B cell (primary cell): ENCODE measurements around the gene CCNI. TPM values are rescaled to one million over a fixed set of nuclear protein-coding genes. Genes with fewer than 3 reads are reported as not detected.

Experiments
- ATAC-seq: fragments of 200-7000 bp; cut with Tn5 transposase; one replicate; pipeline ENCODE4 v1.10.0; 2021; ENCODE audit warnings: low read depth, mild to moderate bottlenecking, moderate number of reproducible peaks, moderate library complexity
- CTCF ChIA-PET: fragments of 350-600 bp; sonication (Branson Sonifier 250); formaldehyde crosslinking; loops from one replicate; lab custom pipeline; 2021; ENCODE audit warnings: antibody characterized with exemption, inconsistent platforms; lab: Charles Lee
- POLR2A ChIA-PET: fragments of 350-600 bp; sonication (Branson Sonifier 250); formaldehyde crosslinking; loops from one replicate; lab custom pipeline; 2021; ENCODE audit warnings: antibody characterized with exemption; lab: Charles Lee
- DNase-seq: peaks from one replicate; pipeline ENCODE4 v3.0.0; 2013
- H2AFZ ChIP-seq: 2 replicates; pipeline ENCODE4 v1.6.1; 2012; ENCODE audit warnings: mild to moderate bottlenecking, low read depth, low read length; ENCODE audit not compliant: insufficient read depth, poor library complexity, severe bottlenecking
- H3K27ac ChIP-seq, 2 donors: 1 replicate in 1 of 2; 2 replicates in 1 of 2; pipeline ENCODE4 v1.5.1; 2012 to 2013; ENCODE audit warnings: low read length in 2 of 2, mild to moderate bottlenecking in 2 of 2, moderate library complexity in 1 of 2
- H3K27me3 ChIP-seq, 4 experiments: fragments of 200-600 bp in 1 of 4; sonication (generic) in 1 of 4; replicated peaks in 1 of 4; 1 replicate in 2 of 4; 2 replicates in 2 of 4; pipeline versions ENCODE4 v1.6.1 to v1.7.0; 2013 to 2016; ENCODE audit warnings: low read length in 3 of 4, mild to moderate bottlenecking in 2 of 4, mixed read lengths in 1 of 4, moderate library complexity in 1 of 4; ENCODE audit not compliant: insufficient read depth in 4 of 4, control insufficient read depth in 3 of 4; ENCODE audit errors: control extremely low read depth in 1 of 4
- H3K36me3 ChIP-seq, 2 experiments: replicated peaks in 1 of 2; 1 replicate in 1 of 2; 2 replicates in 1 of 2; pipeline versions ENCODE4 v1.6.1 to v1.7.1; 2013; ENCODE audit warnings: low read length in 1 of 2; ENCODE audit not compliant: insufficient read depth in 2 of 2, control insufficient read depth in 1 of 2; ENCODE audit errors: control extremely low read depth in 1 of 2, extremely low read depth in 1 of 2
- H3K4me1 ChIP-seq, 2 donors: fragments of 200-600 bp in 1 of 2; sonication (generic) in 1 of 2; 1 replicate in 1 of 2; 2 replicates in 1 of 2; pipeline versions ENCODE4 v1.5.1 to v1.6.1; 2013 to 2017; ENCODE audit warnings: low read length in 2 of 2; ENCODE audit not compliant: control insufficient read depth in 2 of 2, insufficient read depth in 2 of 2
- H3K4me2 ChIP-seq: replicated peaks from 2 replicates; pipeline ENCODE3; 2012; ENCODE audit warnings: mild to moderate bottlenecking, low read depth, low read length; ENCODE audit not compliant: poor library complexity, severe bottlenecking
- H3K4me3 ChIP-seq, 5 experiments: fragments of 200-600 bp in 1 of 5; sonication (generic) in 1 of 5; 1 replicate in 3 of 5; 2 replicates in 2 of 5; pipeline versions ENCODE4 v1.5.1 to v1.7.0; 2011 to 2016; ENCODE audit warnings: low read length in 4 of 5, mild to moderate bottlenecking in 4 of 5, low read depth in 2 of 5, control low read depth in 1 of 5, moderate library complexity in 1 of 5; ENCODE audit not compliant: insufficient read depth in 1 of 5; ENCODE audit errors: control extremely low read depth in 1 of 5, extremely low read depth in 1 of 5
- H3K79me2 ChIP-seq: fragments of 200-600 bp; sonication (generic); one replicate; pipeline ENCODE4 v1.6.0; 2016; ENCODE audit warnings: low read length; ENCODE audit not compliant: control insufficient read depth, insufficient read depth
- H3K9ac ChIP-seq: fragments of 200-600 bp; sonication (generic); 2 replicates; pipeline ENCODE4 v1.6.1; 2017; ENCODE audit warnings: mild to moderate bottlenecking, low read length, moderate library complexity
- H3K9me3 ChIP-seq, 3 donors: one replicate each; pipeline versions ENCODE4 v1.6.1 to v1.7.1; 2013; ENCODE audit warnings: low read length in 2 of 3; ENCODE audit not compliant: control insufficient read depth in 2 of 3, insufficient read depth in 1 of 3; ENCODE audit errors: control extremely low read depth in 1 of 3
- H4K20me1 ChIP-seq: 2 replicates; pipeline ENCODE4 v1.6.0; 2012; ENCODE audit warnings: mild to moderate bottlenecking, low read length; ENCODE audit not compliant: insufficient read depth, control insufficient read depth, poor library complexity, severe bottlenecking
- H3K27ac Mint-ChIP-seq: one replicate; pipeline ENCODE4 v1.8.0; 2021; ENCODE audit warnings: mixed read lengths
- H3K27me3 Mint-ChIP-seq: one replicate; pipeline ENCODE4 v1.8.0; 2021; ENCODE audit warnings: mixed read lengths
- H3K4me1 Mint-ChIP-seq: one replicate; pipeline ENCODE4 v1.8.0; 2021; ENCODE audit warnings: mixed read lengths
- H3K4me3 Mint-ChIP-seq: one replicate; pipeline ENCODE4 v1.8.0; 2021; ENCODE audit warnings: mixed read lengths
- H3K9me3 Mint-ChIP-seq: one replicate; pipeline ENCODE4 v1.8.0; 2022; ENCODE audit warnings: mixed read lengths; ENCODE audit not compliant: insufficient read depth
- CTCF ChIP-seq: fragments of 200-600 bp; IDR thresholded peaks from one replicate; pipeline ENCODE4 v1.8.0; 2022; ENCODE audit warnings: antibody characterized with exemption, mild to moderate bottlenecking
- EZH2 ChIP-seq: IDR thresholded peaks from 2 replicates; pipeline ENCODE4 v1.6.1; 2012; ENCODE audit warnings: borderline replicate concordance, low read depth, mild to moderate bottlenecking, moderate library complexity, low read length; ENCODE audit not compliant: insufficient read depth, poor library complexity, severe bottlenecking
- WGBS: methylation state at CpG from one replicate; pipeline ENCODE4 v1.1.5; 2013; ENCODE audit warnings: missing lambda C conversion rate; ENCODE audit not compliant: insufficient coverage; 5-methylcytosine and 5-hydroxymethylcytosine counted together
- intact Hi-C: fragments of 100-400 bp; cut with micrococcal nuclease; formaldehyde crosslinking; loops from one replicate; pipeline ENCODE4 v1.10.0; 2022
- polyA plus RNA-seq: library from polyadenylated mRNA; depleted of rRNA; stranded (reverse); fragments of >200 nt; gene quantifications from 2 replicates; pipeline ENCODE4 v1.2.3, GENCODE V29; 2012
- total RNA-seq, 2 donors: library from RNA; stranded (reverse); fragments of 120-200 nt in 1 of 2; gene quantifications; 1 replicate in 1 of 2; 2 replicates in 1 of 2; pipeline versions ENCODE4 v1.2.3 to v1.2.4, GENCODE V29; 2013 to 2022

Gene CCNI
- total and polyA plus RNA-seq, 2 donors (not counting 1 experiment from before 2014, with no cell fraction given): 95.1 to 314 TPM

GRCh38 chr4:77084019-77084639 lies 8.3 kb upstream of the CCNI start:
- Histone ChIP-seq H3K9me3 (no peaks in the 10 kb centered on the region), H3K4me2 (no peak overlapping the region), H2AFZ (no peak overlapping the region), H3K9ac (no peak overlapping the region), H3K79me2 (peaks cover 22% of the 10 kb centered on the region), H3K27me3 (no peaks in the 10 kb centered on the region), H3K4me1 (peaks cover 3 to 9% of the 10 kb centered on the region in 2 donors), H3K27ac (no peak overlapping the region), H3K4me3 (no peak overlapping the region), H4K20me1 (no peaks in the 10 kb centered on the region), H3K36me3 (no peaks in the 10 kb centered on the region)
- ChIA-PET POLR2A (no interaction called here), CTCF (interaction anchor here (0.7 to 7.8 kb wide), 5 partner anchors 10 to 120 kb away, joined by 3 to 54 read pairs (median 7); no protein-coding TSS in a partner anchor)
- TF ChIP-seq CTCF (no peak), EZH2 (no peak)
- ATAC-seq (no peak), DNase-seq (no peak)
- intact Hi-C loops: no loop called here
- H3K4me3 Mint-ChIP-seq: no peak overlapping the region
- no peaks in the 10 kb centered on the region for H3K9me3 Mint-ChIP-seq
- no peak overlapping the region for H3K27ac Mint-ChIP-seq
- 100% methylated on average over 5 of the region's 10 CpGs for WGBS
- no peaks in the 10 kb centered on the region for H3K27me3 Mint-ChIP-seq
- peaks cover 15% of the 10 kb centered on the region for H3K4me1 Mint-ChIP-seq

- H3K4me2 ChIP-seq: no peak overlapping the region
- H3K79me2 ChIP-seq: peaks cover 27% of the 10 kb centered on the region
- H3K9me3 Mint-ChIP-seq: no peaks in the 10 kb centered on the region
- H4K20me1 ChIP-seq: no peaks in the 10 kb centered on the region
- no peak for ATAC-seq
- peaks cover 17% of the 10 kb centered on the region for H3K4me1 Mint-ChIP-seq
- intact Hi-C loops: no loop called here
- H3K9ac ChIP-seq: no peak overlapping the region
- H3K27me3 Mint-ChIP-seq: no peaks in the 10 kb centered on the region
- ChIA-PET CTCF (interaction anchor here (0.7 to 7.8 kb wide), 7 partner anchors 12 to 121 kb away, joined by 3 to 54 read pairs (median 7); no protein-coding TSS in a partner anchor), POLR2A (no interaction called here)
- TF ChIP-seq CTCF: no peak
- TF ChIP-seq EZH2: no peak
- no peak overlapping the region for H3K27ac ChIP-seq
- H3K4me3 Mint-ChIP-seq: no peak overlapping the region
- H3K27me3 ChIP-seq: no peaks in the 10 kb centered on the region
- H3K4me1 ChIP-seq: peaks cover 3 to 9% of the 10 kb centered on the region in 2 donors
- H3K4me3 ChIP-seq: no peak overlapping the region
- no peak overlapping the region for H2AFZ ChIP-seq
- H3K27ac Mint-ChIP-seq: no peak overlapping the region
- DNase-seq: no peak
- no peaks in the 10 kb centered on the region for H3K36me3 ChIP-seq
- no peaks in the 10 kb centered on the region for H3K9me3 ChIP-seq
- 98% methylated on average over 8 of the region's 11 CpGs for WGBS
Measured at GRCh38 chr4:77082886-77083608, 7.3 kb upstream of the CCNI start.
